Lung microvascular endothelial cell (primary cell): ENCODE data around the gene WNK2. TPM values are rescaled to one million over a fixed set of nuclear protein-coding genes. Genes with fewer than 3 reads are reported as not detected.

ENCODE experiments used
- DNase-seq, 2 donors: peaks; one replicate each; pipeline versions ENCODE4 v3.0.0 to v3.0.0-alpha.2; 2010; ENCODE audit warnings: low read depth in 2 of 2
- total RNA-seq: library from RNA; depleted of rRNA; stranded (reverse); fragments of >200 nt; gene quantifications from 2 replicates; pipeline ENCODE4 v1.2.1, GENCODE V29; 2014

Gene WNK2
- total RNA-seq, 1 donor from 2014 or later = not detected

DNA sequence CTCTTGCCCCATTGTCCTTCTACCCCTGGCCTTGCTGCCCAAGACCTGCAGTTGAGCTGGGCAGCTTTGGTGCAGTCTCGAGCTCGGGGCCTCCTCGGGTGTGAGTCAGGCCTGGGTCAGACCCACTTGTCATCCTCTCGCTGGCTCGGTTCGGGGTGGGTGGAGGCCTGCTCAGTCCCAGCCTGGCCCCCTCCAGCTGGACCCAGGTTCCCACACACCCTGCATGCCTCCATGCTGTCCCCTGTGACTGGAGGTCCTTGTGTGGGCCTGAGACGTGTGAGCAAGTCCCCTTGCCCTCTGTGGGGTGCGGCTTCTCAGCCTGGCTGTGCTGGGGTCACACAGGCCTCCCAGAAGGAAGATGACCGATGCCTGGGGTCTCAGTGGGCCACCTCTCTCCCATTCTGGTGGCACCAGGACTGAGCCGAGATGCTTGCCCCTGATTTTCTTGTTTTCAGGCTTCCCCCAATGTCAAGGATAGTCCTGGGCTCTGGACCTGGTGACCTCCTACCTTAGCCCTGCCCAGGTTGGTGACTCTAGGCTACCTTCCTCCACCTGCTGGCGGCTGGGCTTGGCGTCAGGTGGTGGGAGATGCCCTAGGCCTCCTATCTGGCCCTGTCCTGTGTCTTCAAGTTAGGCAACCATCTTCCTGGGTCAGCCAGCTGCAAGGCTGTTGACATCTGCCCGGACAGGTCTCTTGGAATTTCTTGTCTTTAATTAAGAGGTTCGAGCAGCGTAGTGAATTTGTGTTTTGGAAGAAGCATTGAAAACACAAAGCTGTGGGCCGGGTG, 15.1 kb downstream of the WNK2 start:
- no peak for DNase-seq

- DNase-seq = no peak
Measured at GRCh38 chr9:93200449-93200742, 16.5 kb downstream of the WNK2 start.

DNA sequence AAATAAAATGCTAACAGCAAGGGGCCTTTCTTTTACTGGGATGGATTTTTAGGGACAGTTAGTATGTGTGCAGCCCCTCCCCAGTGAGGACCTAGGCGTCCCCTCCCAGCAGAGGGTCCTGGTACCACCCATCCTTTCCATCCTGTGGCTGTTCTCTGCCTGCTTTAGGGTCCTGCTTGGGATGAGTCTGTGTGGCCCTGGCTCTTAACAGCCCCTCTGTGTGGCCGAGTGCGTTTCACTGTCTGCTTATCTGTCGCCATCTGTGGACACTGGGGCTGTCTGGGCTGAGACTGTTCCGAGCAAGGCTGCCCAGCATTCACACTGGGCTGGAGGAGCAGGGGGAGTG, 17.0 kb downstream of the WNK2 start:
- no peak for DNase-seq

DNA sequence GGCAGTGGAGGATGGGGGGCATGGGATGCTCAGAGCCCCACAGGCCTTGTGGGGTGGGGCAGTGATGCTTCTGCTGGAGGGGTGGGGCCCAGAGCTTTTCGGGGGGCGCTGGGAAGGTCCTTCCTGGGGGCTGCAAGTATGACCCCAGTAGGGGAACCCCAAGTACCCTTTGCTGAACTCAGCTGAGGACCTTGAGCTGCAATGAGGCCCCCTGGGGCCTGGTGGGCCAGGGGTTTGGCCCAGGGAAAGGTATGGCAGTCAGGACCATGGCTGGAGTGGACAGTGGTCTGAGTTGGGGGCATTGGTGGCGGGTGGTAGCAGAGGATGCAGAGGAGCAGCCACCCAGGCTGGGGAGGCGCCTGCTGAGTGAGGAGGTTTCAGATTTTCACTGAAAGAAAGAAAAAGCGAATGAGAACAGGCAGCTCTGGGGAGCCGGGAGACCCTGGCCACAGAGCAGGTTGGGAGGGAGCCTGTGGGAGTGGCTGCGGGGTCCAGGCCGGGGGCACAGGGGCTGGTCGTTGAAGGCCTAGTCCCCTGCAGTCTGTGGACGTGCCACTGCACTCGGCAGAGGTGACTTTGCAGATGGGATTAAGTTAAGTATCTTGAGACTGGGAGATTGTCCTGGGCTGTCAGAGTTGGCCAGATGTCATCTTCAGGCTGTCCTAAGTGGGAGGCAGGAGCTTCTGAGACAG, 19.2 kb downstream of the WNK2 start:
- no peak for DNase-seq

GRCh38 chr9:93203718-93204469, 20.0 kb downstream of the WNK2 start:
- no peak for DNase-seq

GRCh38 chr9:93204470-93205043, 20.6 kb downstream of the WNK2 start:
- no peak for DNase-seq

GRCh38 chr9:93205045-93205768, 21.3 kb downstream of the WNK2 start:
- DNase-seq = peak in 1 of 2 donors; percentile 55

- DNase-seq = no peak
Measured at GRCh38 chr9:93205896-93206575, 22.1 kb downstream of the WNK2 start.

- no peak for DNase-seq
Measured at GRCh38 chr9:93206576-93207155, 22.7 kb downstream of the WNK2 start.

- peak in 1 of 2 donors; percentile 25 for DNase-seq
Measured at GRCh38 chr9:93207326-93207814, 23.4 kb downstream of the WNK2 start.

DNA sequence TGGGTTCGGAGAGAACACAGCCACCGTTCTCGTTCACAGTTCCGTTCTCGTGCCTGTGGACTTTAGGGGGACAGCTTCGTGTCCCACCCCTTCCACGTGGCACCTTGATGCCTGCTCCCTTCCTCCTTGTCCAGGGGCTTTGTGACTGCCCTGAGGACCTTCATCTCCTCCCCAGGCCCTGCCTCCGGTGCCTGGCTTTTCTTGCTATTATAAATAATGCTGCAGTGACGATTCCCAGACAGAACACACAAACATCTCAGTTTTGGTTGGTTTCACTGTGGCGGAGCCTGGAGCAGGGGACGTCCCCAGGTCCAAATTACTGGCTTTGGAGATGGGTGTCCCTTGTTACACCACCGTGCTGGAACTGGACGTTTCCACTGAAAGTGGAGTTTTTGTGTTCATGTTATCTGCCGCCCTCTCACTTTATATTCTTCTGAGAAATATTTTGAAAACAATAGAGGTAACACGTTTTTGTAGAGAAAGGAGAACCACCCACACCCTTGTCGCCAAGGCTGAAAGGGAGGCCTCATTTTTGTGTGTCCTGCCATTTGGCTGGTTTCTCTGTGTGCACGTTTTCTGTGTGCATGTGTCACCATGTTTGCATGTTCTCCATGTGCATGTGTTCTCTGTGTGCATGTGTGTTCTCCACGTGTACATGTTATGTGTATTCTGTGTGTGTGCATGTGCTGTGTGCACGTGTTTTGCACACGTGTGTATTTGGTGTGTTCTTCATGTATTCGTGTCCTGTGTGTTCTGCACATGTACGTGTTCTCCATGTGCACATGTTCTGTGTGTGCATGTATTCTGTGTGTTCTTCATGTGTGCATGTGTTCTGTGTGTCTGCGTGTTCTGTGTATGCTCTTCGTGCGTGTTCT, 24.2 kb downstream of the WNK2 start:
- DNase-seq = no peak

- no peak for DNase-seq
Measured at GRCh38 chr9:93209097-93209496, 25.2 kb downstream of the WNK2 start.

DNA sequence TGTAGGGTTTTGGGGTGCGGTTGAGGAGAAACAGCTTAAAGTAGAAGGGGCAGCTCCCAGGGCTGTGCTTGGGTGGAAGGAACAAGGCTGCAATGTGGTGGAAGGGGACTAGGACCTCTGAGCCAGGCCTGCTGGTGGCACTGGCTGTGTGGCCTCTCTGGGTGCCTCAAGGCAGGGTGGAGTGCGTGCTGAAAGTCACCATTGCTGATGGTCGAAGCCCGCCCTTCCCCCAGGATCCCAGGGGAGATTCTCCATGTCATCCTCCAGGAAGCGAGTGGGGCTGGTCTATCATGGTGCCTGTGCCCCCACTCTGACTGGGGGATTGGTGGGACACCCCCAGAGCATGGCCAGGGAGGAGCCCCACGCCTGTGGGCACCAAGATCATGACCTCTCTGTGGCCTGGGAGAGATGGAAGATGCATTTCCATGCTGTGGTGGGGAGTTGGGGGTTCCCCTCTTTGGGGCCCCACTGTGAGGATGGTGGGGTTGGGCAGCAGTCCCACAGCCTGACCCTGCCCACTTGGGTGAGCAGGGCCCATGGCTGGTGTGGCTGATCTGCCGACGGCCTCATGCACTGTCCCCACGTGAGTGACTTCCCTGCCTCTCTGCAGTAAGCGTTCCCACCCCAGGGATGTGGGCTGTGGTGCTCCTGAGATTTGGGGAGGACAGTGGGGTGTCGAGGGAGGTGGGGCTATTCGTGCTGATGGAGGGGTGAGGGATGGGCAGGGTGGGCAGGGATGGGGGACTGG, 25.8 kb downstream of the WNK2 start:
- DNase-seq = no peak

DNA sequence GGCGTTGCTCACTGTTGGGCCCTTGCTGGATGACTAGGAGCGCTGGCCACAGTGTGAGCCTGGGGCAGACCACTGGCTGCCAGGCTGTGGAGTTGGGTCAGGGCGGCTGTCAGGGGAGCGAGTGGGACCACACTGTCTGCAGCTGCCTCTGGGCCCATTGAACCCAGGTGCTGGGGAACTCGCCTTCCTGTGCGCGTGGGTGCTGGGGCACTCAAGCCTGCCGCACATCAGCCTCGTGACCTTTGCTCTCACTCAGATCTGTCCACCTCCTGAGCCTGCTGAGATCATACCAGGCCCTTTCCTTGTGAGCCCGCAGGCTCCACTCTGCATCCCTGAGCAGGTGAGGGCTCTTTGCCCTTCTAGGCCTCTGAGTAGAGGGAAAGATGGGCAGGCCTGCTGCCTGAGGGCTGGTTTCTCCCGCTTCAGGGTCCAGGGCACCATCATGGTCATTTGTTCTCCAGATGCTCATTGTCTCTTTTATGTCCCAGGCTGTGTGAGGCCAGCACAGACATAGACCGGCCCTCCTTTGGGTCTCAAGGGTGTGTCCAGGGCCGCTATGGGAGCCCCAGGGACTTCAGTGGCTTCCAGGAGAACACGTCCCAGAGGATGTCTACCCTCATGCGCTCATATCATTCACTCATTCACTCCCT, 26.5 kb downstream of the WNK2 start:
- DNase-seq = no peak

DNA sequence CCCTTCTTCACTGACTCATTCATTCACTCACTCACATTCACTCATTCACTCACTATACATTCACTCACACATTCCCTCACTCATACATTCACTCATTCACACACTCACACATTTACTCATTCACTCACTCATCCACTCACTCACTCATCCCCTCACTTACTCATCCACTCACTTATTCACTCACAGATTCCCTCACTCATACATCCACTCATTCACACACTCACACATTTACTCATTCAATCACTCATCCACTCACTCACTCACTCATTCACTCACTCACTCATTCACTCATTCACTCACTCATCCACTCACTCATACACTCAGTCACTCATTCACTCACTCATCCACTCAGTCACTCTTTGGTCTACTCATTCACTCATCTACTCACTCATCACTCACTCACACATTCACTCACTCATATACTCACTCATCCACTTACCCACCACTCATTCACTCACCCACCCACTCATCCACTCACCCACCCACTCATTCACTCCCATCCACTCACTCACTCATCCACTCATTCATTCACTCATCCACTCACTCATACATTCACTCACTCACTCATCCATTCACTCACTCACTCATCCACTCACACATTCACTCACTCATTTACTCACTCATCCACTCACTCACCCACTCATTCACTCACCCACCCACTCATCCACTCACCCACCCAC, 27.2 kb downstream of the WNK2 start:
- DNase-seq = no peak

DNA sequence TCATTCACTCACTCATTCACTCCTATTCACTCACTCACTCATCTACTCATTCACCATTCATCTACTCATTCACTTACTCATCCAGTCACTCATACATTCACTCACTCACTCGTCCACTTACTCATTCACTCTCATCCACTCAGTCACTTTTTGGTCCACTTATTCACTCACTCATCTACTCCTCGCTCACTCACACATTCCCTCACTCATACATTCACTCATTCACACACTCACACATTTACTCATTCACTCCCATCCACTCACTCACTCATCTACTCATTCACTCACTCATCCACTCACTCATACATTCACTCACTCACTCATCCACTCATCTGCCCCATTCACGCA, 27.7 kb downstream of the WNK2 start:
- no peak for DNase-seq

DNA sequence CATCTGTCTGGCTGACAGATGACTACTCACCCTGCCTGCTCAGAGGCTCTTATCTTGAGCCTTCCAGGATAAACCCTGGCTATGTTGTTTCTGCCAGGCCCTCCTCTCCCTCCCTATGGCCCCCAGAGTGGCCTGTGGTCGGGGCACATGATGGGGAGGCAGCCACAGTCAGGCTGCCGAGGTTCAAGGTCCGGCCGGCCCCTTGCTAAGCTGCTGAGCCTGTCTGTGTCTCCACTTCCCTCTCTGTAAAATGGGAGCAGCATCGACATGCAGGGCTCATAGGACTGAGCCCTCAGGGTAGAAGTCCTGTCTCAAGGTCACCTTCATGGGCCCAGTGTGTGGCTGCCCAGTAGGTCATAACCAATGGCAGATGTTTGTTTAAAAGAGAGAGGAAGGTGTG, 28.5 kb downstream of the WNK2 start:
- DNase-seq = no peak

GRCh38 chr9:93216073-93216365, 32.1 kb downstream of the WNK2 start:
- no peak for DNase-seq
